Raji (cell line): ENCODE results near the gene ZBED1.

Experiments
- POLR2A ChIP-seq: IDR thresholded peaks from 2 replicates; pipeline ENCODE4 v1.6.1; 2011; ENCODE audit warnings: low read depth, low read length, control low read depth; ENCODE audit not compliant: insufficient read depth

Gene ZBED1

DNA sequence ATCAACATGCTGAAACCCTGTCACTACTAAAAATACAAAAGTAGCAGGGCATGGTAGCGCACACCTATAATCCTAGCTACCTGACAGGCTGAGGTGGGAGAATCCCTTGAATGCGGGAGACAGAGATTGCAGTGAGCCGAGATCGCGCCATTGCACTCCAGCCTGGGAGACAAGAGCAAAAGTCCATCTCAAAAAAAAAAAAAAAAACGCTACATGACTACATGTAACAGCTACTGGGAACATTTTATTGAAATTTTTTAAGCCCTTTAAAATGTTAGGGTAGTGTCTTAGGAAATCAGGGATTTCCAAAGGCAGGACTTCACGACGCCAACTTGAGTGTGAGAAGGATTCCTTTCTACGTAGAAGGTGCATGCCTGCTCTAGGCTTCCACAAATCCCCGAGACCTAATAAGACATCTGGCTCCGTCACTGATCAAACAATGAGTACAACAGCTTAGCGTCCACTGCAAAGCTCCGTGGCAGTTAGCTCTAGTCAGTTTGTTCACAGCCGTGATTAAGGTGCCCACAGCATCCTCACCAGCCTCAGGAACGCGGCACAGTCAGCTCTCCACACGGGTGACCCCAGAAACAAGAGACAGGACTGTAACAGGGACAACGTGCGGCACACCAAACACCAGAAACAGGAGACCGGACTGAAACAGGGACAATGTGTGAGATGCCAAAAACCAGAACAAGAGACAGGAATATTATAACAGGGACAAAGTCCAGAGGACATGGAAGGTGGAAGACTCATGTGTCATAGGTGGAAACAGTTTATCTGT, 33.7 kb downstream of the ZBED1 start:
- no peak for TF ChIP-seq POLR2A

DNA sequence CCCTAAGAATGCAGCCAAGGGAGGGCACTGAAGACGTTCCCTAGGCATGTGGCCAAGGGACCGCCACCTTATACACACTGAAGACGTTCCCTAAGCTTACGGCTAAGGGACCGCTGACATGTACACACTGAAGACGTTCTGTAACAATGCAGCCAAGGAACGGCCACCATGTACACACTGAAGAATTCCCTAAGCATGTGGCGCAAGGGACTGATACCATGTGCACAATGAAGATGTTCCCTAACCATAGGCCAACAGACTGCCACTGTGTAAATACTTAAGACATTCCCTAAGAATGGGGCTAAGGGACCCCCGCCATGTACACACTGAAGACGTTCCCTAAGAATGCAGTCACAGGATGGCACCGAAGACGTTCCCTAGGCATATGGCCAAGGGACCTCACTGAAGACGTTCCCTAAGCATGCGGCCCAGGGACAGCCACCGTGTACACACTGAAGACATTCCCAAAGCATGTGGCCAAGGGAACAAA, 36.1 kb downstream of the ZBED1 start:
- no peak for TF ChIP-seq POLR2A

DNA sequence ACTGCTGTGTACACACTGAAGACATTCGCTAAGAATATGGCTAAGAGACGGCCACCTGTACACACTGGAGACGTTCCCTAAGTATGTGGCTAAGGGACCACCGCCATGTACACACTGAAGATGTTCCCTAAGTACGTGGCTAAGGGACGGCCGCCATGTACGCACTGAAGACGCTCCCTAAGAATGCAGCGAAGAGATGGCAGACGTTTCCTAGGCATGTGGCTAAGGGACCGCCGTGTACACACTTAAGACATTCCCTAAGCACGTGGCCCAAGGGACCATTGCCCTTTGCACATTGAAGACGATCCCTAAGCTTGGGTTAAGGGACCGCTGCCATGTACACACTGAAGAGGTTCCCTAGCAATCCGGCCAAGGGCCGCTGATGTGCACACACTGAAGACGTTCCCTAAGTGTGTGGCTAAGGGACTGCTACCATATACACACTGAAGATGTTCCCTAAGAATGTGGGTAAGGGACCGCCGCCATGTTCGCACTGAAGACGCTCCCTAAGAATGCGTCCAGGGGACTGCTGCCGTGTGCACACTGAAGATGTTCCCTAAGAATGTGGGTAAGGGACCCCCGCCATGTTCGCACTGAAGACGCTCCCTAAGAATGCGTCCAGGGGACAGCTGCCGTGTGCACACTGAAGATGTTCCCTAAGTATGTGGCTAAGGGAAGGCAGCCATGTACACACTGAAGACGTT, 36.7 kb downstream of the ZBED1 start:
- no peak for TF ChIP-seq POLR2A

DNA sequence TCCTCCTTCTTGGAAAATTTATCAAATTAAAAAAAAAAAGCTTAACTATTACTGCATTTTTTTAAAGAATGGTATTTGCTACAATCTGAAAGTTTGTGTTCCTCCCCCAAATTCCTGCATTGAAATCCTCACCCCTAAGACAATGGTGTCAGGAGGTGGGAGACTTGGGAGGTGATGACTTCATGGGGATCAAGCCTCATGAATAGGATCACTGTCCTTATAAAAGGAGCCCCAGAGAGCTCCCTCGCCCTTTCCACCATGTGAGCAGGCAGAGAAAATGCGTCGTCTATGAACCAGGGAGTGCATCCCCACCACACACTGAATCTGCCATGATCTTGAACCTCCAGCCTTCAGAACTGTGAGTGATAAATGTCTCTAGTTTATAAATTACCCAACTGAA, 38.0 kb downstream of the ZBED1 start:
- TF ChIP-seq POLR2A: no peak

DNA sequence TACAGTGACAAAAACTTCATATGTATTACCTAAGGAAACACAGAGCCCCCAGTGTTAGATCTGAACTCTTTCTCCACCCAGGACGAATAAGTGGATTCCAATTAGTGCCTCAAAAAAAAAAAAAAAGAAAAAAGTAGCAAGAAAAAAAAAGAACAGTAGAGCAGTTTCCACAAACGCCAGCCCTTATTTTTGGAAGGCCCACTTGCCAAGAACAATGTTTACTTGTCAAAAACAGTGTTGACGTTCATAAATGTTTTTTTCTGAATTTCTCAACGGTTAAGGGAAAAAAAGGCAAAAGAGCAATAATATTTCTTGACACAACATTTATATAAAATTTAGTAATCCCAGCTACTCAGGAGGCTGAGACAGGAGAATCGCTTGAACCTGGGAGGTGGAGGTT, 38.7 kb downstream of the ZBED1 start:
- TF ChIP-seq POLR2A: no peak

DNA sequence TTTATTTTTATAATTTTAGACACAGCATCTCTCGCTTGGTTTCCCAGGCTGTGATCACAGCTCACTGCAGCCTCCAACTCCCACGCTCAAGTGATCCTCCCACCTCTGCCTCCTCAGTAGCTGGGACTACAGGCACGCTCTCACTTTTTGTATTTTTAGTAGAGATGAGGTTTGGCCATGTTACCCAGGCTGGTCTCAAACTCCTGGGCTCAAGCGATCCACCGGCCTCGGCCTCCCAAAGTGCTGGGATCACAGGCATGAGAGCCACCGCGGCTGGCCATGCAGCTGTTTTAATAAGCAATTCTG, 39.1 kb downstream of the ZBED1 start:
- no peak for TF ChIP-seq POLR2A

DNA sequence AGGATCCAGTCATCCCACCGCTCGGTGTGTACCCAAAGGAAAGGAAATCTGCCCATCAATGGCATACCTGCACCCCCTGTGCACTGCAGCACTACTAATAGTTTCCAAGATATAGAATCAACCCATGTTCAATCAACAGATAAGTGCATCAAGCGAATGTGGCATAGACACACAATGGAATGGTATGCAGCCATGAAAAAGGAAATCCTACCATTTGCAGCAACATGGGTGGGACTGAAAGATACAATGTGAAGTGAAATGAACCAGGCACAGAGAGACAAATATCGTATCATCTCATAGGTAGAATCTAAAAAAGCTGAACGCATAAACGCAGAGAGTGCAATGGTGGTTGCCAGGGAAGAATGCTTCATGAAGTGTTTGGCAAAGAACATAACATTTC, 42.5 kb downstream of the ZBED1 start:
- no peak for TF ChIP-seq POLR2A

DNA sequence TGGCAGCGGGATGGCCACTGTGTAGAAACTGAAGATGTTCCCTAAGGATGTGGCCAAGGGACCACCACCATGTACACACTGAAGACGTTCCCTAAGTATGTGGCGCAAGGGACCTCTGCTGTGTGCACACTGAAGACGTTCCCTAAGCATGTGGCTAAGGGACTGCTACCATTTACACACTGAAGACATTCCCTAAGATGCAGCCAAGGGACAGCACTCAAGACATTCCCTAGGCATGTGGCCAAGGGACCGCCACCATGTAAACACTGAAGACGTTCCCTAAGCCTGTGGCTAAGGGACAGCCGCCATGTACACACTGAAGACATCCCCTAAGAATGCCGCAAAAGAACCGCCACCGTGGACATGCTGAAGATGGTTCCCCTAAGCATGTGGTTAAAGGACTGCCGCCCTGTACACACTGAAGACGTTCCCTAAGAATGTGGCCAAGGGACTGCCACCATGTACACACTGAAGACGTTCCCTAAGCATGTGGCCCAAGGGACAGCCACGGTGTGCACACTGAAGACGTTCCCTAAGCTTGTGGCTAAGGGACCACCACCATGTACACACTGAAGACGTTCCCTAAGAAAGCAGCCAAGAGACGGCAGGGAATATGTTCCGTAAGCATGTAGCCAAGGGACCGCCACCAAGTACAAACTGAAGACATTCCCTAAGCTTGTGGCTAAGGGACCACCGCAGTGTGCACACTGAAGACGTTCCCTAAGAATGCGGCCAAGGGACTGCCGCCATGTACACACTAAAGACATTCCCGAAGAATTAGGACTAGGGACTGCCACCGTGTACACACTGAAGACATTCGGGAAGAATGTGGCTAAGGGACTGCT, 43.3 kb downstream of the ZBED1 start:
- no peak for TF ChIP-seq POLR2A

DNA sequence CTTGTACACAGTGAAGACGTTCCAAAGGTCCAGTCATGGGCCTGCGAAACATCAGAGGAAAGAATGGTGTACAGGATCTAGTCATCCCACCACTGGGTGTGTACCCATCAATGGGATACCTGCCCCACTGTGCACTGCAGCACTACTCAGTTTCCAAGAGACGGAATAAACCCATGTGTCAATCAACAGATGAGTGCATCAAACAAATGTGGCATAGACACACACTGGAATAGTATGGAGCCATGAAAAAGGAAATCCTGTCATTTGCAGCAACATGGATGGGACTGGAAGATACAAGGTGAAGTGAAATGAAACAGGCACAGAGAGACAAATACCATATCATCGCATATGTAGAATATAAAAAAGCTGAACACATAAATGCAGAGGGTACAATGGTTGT, 48.0 kb downstream of the ZBED1 start:
- no peak for TF ChIP-seq POLR2A

DNA sequence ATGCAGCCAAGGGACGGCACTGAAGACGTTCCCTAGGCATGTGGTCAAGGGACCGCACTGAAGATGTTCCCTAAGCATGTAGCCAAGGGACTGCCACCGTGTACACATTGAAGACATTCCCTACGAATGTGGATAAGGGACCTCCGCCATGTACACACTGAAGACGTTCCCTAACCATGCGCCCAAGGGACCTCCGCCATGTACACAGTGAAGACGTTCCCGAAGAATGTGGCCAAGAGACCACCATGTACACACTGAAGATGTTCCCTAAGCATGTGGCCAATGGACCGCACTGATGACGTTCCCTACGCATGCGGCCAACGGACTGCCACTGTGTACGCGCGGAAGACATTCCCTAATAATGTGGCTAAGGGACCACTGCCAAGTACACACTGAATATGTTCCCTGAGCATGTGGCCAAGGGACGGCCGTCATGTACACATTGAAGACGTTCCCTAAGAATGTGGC, 48.4 kb downstream of the ZBED1 start:
- no peak for TF ChIP-seq POLR2A

DNA sequence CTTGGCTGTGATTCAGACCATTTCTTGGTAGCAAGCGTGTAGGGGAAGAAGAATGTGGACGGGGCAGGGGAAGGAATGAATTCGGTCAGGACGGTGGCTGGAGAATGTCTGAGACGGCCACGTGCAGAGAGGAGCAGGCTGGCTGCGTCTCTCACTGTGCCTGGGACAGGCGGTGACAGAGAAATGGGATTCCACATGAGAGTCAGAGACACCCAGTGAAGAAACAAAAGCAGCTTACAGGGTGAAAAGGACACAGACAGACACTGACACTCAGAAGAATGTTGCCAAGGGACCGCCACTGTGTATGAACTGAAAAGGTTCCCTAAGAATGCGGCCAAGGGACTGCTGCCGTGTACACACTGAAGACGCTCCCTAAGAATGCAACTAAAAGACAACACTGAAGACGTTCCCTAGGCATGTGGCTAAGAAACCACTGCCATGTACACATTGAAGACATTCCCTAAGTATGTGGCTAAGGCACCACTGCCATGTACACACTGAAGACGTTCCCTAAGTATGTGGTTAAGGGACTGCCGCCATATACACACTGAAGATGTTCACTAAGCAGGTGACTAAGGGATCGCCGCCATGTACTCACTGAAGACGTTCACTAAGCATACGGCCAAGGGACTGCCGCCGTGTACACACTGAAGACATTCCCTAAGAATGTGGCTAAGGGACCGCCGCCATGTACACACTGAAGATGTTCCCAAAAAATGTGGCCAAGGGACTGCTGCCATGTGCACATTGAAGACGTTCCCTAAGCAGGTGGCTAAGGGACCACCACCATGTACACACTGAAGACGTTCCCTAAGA, 49.1 kb downstream of the ZBED1 start:
- TF ChIP-seq POLR2A: no peak

DNA sequence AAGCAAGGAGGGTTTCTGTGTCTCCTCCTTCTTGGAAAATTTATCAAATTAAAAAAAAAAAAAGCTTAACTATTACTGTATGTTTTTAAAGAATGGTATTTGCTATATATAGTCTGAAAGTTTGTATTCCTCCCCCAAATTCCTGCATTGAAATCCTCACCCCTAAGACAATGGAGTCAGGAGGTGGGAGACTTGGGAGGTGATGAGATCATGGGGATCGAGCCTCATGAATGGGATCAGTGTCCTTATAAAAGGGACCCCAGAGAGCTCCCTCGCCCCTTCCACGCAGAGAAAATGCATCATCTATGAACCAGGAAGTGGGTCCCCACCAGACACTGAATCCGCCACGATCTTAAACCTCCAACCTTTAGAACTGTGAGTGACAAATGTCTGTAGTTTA, 50.1 kb downstream of the ZBED1 start:
- TF ChIP-seq POLR2A: no peak

DNA sequence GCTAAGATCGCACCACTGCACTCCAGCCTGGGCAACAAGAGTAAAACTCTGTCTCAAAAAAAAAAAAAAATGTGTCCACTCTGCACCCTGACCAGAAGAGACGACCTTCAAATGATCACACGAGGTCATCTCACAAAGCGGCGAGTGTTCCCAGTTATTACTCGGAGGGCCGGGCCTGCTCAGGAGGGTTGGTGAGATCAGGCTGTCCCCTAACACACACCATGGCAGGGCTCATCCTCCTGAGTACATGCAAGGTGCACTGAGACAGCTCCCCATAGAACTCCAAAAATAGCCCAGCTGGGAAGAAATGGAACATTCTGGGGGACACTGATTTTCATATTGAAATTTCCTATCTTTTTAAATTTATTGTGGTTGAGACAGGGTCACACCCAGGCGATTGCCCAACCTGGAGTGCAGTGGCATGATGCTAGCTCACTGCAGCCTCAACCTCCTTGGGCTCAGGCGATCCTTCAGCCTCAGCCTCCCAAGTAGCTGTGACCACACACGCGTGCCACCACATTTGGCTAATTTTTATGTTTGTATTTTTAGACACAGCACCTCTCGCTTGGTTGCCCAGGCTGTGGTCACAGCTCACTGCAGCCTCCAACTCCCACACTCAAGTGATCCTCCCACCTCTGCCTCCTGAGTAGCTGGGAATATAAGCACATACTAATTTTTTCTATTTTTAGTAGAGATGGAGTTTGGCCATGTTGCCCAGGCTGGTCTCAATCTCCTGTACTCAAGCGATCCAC, 51.5 kb downstream of the ZBED1 start:
- no peak for TF ChIP-seq POLR2A

DNA sequence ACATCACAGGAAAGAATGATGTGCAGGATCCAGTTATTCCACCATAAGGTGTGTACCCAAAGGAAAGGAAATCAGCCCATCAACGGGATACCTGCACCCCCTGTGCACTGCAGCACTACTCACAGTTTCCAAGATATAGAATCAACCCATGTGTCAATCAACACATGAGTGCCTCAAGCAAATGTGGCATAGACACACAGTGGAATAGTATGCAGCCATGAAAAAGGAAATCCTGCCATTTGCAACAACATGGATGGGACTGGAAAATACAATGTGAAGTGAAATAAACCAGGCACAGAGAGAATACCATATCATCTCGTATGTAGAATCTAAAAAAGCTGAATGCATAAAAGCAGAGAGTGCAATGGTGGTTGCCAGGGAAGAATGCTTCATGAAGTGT, 53.3 kb downstream of the ZBED1 start:
- no peak for TF ChIP-seq POLR2A

DNA sequence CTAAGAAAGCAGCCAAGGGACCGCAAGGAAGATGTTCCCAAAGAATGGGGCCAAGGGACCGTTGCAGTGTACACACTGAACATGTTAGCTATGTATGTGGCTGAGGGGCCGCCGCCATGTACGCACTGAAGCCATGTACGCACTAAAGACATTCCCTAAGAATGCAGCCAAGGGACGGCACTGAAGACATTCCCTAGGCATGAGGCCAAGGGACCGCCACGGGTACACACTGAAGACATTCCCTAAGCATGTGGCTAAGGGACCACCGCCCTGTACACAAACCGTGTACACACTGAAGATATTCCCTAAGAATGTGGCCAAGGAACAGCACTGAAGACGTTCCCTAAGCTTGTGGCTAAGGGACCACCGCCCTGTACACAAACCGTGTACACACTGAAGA, 54.0 kb downstream of the ZBED1 start:
- TF ChIP-seq POLR2A: no peak
